NCI-H1694 (cell line): ENCODE measurements around the gene ABL2.

ENCODE experiments used
- DNase-seq: peaks from one replicate; lab custom pipeline; 2025; lab: John Stamatoyannopoulos, UW

ABL2 gene

DNA sequence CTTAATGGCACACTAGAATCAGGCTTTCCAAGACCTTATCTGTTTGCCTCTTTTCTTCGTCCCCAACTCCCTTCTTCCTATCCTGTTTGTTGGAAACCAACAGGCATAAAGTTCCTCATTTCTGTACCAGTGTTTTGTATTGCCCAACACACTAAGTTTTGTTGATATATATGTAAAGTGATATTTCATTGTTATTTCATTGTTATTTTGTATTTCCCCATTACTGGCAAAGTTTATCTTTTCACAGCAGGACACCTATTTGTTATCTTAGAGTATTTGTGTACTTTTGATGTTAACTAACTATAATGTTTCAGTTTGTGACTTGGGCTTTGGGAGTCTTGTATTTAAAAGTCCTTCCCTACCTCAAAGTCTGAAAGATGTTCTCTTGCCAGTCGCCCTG lies 176.7 kb downstream of the ABL2 start:
- no peak for DNase-seq
